Mucosa of rectum (tissue), 2 donors: ENCODE data around the gene NOTUM.

Experiments used
- H3K27ac ChIP-seq, 2 donors: one replicate each; pipeline ENCODE4 v1.7.0; 2013; ENCODE audit warnings: inconsistent platforms in 2 of 2, low read depth in 2 of 2, low read length in 2 of 2
- H3K27me3 ChIP-seq, 2 donors: one replicate each; pipeline ENCODE4 v1.7.0; 2013; ENCODE audit warnings: low read length in 2 of 2; ENCODE audit not compliant: control insufficient read depth in 2 of 2, insufficient read depth in 2 of 2
- H3K36me3 ChIP-seq, 2 donors: one replicate each; pipeline ENCODE4 v1.7.0; 2013; ENCODE audit warnings: low read length in 2 of 2; ENCODE audit not compliant: control insufficient read depth in 2 of 2, insufficient read depth in 2 of 2
- H3K4me1 ChIP-seq, 2 donors: one replicate each; pipeline ENCODE4 v1.7.0; 2013; ENCODE audit warnings: low read length in 2 of 2, mild to moderate bottlenecking in 1 of 2; ENCODE audit not compliant: control insufficient read depth in 2 of 2, insufficient read depth in 2 of 2
- H3K4me3 ChIP-seq, 2 donors: one replicate each; pipeline ENCODE4 v1.7.0; 2013; ENCODE audit warnings: low read length in 2 of 2
- H3K9ac ChIP-seq, 2 donors: one replicate each; pipeline ENCODE4 v1.7.0; 2013; ENCODE audit warnings: low read length in 2 of 2, low read depth in 1 of 2, mild to moderate bottlenecking in 1 of 2
- H3K9me3 ChIP-seq, 2 donors: one replicate each; pipeline ENCODE4 v1.7.0; 2013; ENCODE audit warnings: low read length in 2 of 2; ENCODE audit not compliant: control insufficient read depth in 2 of 2
- donor health status: healthy.
- donor health status: Normal muscosa, but diverticular disease.

NOTUM gene

DNA sequence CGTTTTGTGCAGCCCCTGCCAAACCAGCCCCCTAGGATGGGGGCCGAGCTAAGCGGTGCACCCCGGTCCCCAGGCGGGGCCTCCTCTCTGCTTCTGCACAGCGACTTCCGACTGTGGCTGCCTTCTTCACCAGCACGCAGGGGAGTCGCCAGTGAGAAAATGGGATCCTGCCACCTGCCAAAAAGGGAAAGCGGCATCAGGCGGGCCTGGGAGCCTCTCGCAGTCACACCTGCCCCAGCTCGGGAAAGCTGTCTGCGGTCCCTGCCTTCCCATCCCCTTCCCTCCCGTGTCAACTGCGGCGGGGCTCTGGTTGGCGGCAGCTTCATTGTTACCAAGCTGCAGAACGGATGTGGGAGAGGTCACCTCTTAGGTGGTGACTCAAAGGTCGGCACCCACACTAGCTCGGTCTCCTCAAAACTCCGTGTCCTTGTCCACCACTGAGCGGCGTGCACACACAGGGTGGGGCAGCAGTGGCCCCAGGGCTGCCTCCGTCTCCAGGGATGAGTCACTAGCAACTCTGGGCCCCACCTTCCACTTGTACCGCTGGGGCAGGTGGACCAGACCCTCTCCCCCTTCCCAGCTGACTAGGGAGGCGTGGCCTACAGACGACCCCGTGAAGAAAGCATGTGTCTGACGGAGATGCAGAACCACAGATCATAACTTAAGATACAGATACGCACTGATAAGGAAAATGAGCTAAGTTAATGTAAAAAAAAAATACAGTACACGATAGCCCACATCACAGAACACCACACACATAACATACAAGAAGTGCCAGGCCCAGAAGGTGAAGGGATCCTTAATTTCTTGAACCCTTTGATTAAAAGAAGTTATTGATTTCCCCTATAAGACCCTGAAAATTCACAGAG lies 48.3 kb downstream of the NOTUM start:
- no peak overlapping the region for H3K4me3 ChIP-seq
- H3K27me3 ChIP-seq: no peaks in the 10 kb centered on the region
- H3K36me3 ChIP-seq: peaks cover 34 to 48% of the 10 kb centered on the region in 2 donors
- no peak overlapping the region for H3K27ac ChIP-seq
- H3K4me1 ChIP-seq: peaks cover 19 to 26% of the 10 kb centered on the region in 2 donors
- no peaks in the 10 kb centered on the region for H3K9me3 ChIP-seq
- no peak overlapping the region for H3K9ac ChIP-seq

DNA sequence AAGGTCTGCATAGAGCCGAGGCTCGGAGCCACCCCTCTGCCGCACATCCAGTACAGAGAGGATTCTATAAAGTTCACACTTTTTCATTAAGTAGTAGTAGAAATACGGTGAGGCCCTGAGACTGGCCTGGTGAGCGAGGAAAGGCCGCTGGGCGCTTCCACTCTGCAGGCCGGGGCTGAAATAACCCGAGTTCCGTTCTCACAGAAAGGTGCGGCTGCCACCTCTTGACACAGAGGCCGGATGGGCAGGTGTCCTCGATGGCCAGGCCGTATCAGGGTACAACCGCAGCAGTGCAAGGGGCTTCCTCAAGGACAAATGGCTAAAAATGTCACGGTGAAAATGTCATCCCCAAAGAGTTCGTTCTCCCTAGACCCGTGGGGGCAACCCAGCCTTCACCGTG lies 49.0 kb downstream of the NOTUM start:
- H3K27me3 ChIP-seq: no peaks in the 10 kb centered on the region
- H3K9ac ChIP-seq: no peak overlapping the region
- H3K4me3 ChIP-seq: no peak overlapping the region
- peaks cover 15 to 21% of the 10 kb centered on the region in 2 donors for H3K4me1 ChIP-seq
- peaks cover 35 to 53% of the 10 kb centered on the region in 2 donors for H3K36me3 ChIP-seq
- peak overlapping the region in 1 of 2 donors; percentile 13 for H3K27ac ChIP-seq
- no peaks in the 10 kb centered on the region for H3K9me3 ChIP-seq

DNA sequence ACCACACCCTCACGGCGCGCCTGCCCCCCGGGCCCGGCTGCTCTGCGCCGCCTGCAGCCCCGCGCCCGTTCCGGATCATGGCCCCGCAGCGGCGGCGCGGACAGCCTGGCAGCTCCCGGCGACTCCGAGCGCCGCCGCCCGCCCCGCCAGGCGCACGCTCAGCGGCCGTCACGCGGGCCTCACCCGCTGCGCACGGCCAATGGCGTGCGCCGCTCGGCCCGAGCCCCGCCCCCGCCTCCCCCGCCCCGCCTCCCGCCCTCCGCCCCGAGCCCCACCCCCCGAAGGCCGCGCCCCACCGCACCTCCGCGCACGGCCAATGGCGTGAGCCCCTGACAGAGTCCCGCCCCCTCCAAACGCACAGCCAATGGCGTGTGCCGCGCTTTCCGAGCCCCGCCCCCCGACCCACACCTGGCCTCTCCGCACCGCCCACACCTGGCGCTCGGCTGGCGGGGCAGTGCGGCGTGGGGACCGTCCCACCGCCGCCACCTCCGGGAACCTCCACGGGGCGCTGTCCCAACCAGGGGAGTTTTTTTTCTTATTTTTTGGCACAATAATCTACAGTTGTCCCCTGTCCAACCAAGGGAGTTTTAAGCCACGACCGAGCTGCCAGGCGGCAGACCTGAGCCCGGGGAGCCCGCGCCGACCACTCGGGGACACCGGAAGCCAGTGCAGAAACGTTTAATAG lies 49.6 kb downstream of the NOTUM start, which contains the start of gene PCYT2:
Gene PCYT2 (minus strand): TSS at position 123 of the 685 bp plus-strand sequence. CDS start 44 bp downstream, at position 79.
- H3K4me3 ChIP-seq: peak within 1 kb of the TSS; percentile 76 to 79
- peaks cover 10 to 16% of the 10 kb centered on the region in 2 donors for H3K4me1 ChIP-seq
- no peaks in the 10 kb centered on the region for H3K27me3 ChIP-seq
- H3K9me3 ChIP-seq: no peaks in the 10 kb centered on the region
- H3K36me3 ChIP-seq: peaks cover 40 to 53% of the 10 kb centered on the region in 2 donors
- H3K9ac ChIP-seq: peak within 1 kb of the TSS; percentile 61 to 76
- H3K27ac ChIP-seq: peak within 1 kb of the TSS; percentile 58 to 77

GRCh38 chr17:81910840-81911276 lies 50.1 kb downstream of the NOTUM start:
- H3K9me3 ChIP-seq: no peaks in the 10 kb centered on the region
- no peaks in the 10 kb centered on the region for H3K27me3 ChIP-seq
- H3K4me3 ChIP-seq: peak overlapping the region; percentile 76 to 79
- peak overlapping the region; percentile 61 to 76 for H3K9ac ChIP-seq
- H3K36me3 ChIP-seq: peaks cover 41 to 53% of the 10 kb centered on the region in 2 donors
- H3K27ac ChIP-seq: peak overlapping the region; percentile 58 to 77
- peaks cover 10 to 12% of the 10 kb centered on the region in 2 donors for H3K4me1 ChIP-seq

DNA sequence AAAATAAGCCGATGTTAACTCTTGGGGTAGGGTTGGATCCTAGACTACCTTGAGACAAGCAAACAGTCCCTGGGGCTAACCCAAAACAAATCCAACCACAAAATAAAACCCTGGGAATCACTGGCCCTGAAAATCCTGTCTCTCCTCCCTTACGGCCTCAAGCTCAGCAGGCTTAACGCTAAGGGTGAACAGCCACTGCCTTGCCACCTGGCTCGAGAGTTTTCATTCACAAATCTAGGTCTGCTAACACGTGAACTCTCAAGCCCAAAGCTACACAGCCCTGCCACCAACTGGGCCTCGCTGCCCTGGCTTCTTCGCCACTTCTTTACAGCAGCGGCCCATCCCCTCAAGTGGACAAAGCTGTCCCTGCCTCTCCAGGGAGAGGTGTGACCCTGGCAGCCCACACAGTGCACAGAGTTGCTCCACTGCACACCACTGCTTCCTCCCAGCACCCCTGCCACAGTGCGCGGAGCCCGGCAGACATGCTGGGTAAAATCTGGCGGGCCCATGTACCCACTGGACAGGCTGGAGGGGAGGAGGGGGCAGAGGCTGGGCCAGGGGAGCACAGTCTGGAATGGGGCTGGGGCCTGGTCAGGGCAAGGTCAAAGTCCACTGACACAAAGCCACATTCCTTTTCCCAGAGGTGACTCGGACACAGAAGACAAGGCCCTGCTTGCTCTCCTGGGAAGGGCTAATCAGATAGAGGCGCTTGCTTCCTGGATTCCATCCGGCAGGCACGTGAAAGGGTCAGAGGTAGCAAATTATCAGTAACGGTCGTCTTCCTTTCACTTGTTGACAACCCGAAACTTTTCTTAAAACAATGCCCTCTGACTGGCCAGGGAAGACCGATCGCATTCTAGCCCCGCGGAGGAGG lies 50.8 kb downstream of the NOTUM start:
- Histone ChIP-seq H3K4me3 (peak overlapping the region; percentile 76 to 79), H3K36me3 (peaks cover 38 to 50% of the 10 kb centered on the region in 2 donors), H3K4me1 (peaks cover 10% of the 10 kb centered on the region in 2 donors), H3K9ac (peak overlapping the region; percentile 61 to 76), H3K9me3 (no peaks in the 10 kb centered on the region), H3K27ac (peak overlapping the region; percentile 58 to 77), H3K27me3 (no peaks in the 10 kb centered on the region)

DNA sequence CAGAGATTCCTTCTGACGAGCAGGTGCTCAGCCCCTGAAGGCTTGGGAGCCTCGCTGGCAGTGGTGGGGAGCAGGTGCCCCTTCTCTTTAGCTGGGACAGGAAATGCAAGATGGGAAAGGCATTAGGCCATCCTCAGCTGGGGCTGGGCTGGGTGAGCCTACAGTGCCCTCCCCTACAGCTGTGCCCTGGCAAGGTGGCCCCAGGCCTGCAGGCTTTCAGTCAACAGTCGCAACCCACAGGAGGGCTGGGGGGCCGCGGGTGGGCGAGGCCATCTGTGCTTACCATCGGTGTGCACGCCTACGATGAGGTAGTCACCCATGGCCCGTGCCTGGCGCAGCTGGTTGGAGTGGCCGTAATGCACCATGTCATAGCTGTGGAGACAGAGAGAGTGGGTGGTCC lies 51.8 kb downstream of the NOTUM start:
- no peaks in the 10 kb centered on the region for H3K27me3 ChIP-seq
- H3K9ac ChIP-seq: no peak overlapping the region
- no peaks in the 10 kb centered on the region for H3K9me3 ChIP-seq
- no peak overlapping the region for H3K4me3 ChIP-seq
- no peak overlapping the region for H3K27ac ChIP-seq
- peaks cover 10% of the 10 kb centered on the region in 2 donors for H3K4me1 ChIP-seq
- peaks cover 30 to 46% of the 10 kb centered on the region in 2 donors for H3K36me3 ChIP-seq

DNA sequence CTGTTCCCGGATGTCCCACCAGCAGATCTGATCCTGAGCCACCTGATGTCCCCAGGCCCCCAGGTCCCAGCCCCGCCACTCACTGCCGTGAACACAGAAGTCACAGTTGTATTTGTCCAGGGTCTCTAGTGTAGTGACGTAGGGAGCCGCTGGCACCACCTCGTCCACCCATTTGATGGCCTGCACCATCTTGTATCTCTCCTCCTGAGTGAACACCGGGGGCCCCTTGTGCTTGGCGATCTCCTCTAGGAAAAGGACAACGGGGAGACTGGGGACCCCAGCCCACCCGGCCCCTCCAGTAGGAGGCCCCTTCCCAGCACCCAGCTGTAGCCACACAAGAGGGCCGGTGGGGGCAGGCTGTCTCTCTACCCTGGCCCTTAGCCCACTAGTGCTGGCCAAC lies 52.2 kb downstream of the NOTUM start:
- H3K27me3 ChIP-seq: no peaks in the 10 kb centered on the region
- H3K36me3 ChIP-seq: peaks cover 25 to 43% of the 10 kb centered on the region in 2 donors
- H3K4me3 ChIP-seq: no peak overlapping the region

DNA sequence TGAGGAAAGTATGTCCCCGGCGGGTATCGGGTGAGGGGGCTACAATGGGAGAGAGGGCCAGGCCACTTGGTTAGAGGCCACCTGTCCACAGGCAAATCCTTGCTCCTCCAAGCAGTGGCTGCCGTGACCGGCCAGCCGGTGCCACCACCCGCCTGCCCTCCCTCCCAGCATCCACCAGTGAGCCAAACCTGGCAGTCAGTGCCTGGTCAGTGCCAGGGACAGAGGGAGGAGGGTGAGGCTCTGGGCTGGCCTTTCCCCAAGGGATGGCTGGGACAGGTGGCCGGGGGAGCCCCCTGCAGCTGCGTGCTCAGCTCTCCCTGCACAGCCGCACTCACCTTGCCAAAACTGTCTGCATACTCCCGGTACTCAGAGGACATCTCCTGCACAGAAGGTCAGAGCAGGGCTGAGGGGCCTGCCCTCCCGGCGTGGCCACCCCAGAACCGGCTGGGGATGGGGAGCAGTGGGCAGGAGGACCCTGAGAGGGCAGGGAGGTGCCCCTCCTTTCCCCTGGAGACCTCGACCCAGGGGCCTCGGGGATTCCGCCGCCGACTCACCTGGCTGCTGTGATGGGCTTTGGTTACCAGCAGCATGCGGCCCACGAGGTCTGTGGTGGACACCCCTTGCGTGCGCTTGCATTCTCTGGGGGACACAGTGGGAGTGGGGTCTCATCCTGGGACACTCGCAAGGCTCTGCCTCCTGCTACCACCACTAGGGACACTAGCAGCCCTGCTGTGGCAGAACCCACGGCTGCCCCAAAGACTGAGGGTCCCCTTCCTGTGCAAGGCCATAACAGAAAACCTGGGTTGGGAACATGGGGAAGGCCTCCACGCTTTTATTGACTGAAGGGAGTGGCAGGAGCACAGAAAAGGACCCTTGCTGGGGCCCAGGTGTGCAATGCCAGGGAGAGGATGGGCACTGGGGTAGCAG lies 53.5 kb downstream of the NOTUM start:
- H3K36me3 ChIP-seq: peaks cover 12 to 31% of the 10 kb centered on the region in 2 donors
- H3K27ac ChIP-seq: no peak overlapping the region
- H3K4me3 ChIP-seq: no peak overlapping the region
- peaks cover 10 to 13% of the 10 kb centered on the region in 2 donors for H3K4me1 ChIP-seq
- H3K27me3 ChIP-seq: no peaks in the 10 kb centered on the region
- H3K9me3 ChIP-seq: no peaks in the 10 kb centered on the region
- no peak overlapping the region for H3K9ac ChIP-seq

More for the DNA sequence above, 52.2 kb downstream of the NOTUM start:
- peaks cover 10% of the 10 kb centered on the region in 2 donors for H3K4me1 ChIP-seq
- no peak overlapping the region for H3K9ac ChIP-seq
- H3K9me3 ChIP-seq: no peaks in the 10 kb centered on the region
- no peak overlapping the region for H3K27ac ChIP-seq
